Gastrocnemius medialis (tissue), 4 donors: ENCODE measurements around the gene LRRC8D. TPM values are rescaled to one million over a fixed set of nuclear protein-coding genes. Genes with fewer than 3 reads are reported as not detected.
A peak's percentile ranks its signal among the peaks of the same experiment; 100 is the strongest.

Experiments used
- ATAC-seq, 2 donors: fragments of 150-250 bp; one replicate each; pipeline ENCODE4 v1.9.1; 2016
- DNase-seq, 2 donors: peaks; one replicate each; pipeline ENCODE4 v3.0.0-alpha.2; 2019
- H3K27ac ChIP-seq, 4 donors: fragments of 200-600 bp; sonication (generic); 1 replicate in 1 of 4; 2 replicates in 3 of 4; pipeline ENCODE4 v1.5.1; 2016 to 2018; ENCODE audit warnings: mild to moderate bottlenecking in 2 of 4, moderate library complexity in 1 of 4
- H3K27me3 ChIP-seq, 3 donors: fragments of 200-600 bp; sonication (generic) in 2 of 3; 1 replicate in 1 of 3; 2 replicates in 2 of 3; pipeline versions ENCODE4 v1.5.1 to v1.6.0; 2016 to 2019; ENCODE audit warnings: mild to moderate bottlenecking in 1 of 3, moderate library complexity in 1 of 3
- H3K36me3 ChIP-seq, 2 donors: fragments of 200-600 bp; sonication (generic) in 1 of 2; one replicate each; pipeline ENCODE4 v1.5.1; 2017 to 2018
- H3K4me1 ChIP-seq, 2 donors: fragments of 200-600 bp; sonication (generic) in 1 of 2; one replicate each; pipeline ENCODE4 v1.5.1; 2016 to 2017; ENCODE audit warnings: mild to moderate bottlenecking in 2 of 2
- H3K4me3 ChIP-seq, 4 donors: fragments of 200-600 bp; sonication (generic) in 3 of 4; 1 replicate in 1 of 4; 2 replicates in 3 of 4; pipeline ENCODE4 v1.5.1; 2016 to 2019; ENCODE audit warnings: mild to moderate bottlenecking in 2 of 4
- H3K9me3 ChIP-seq, 3 donors: fragments of 200-600 bp; sonication (generic) in 2 of 3; 1 replicate in 1 of 3; 2 replicates in 2 of 3; pipeline ENCODE4 v1.5.1; 2016 to 2019
- POLR2A ChIP-seq, 2 donors: fragments of 450-650 bp; IDR thresholded peaks; one replicate each; pipeline ENCODE4 v1.6.1; 2017; ENCODE audit warnings: antibody characterized with exemption in 2 of 2, mild to moderate bottlenecking in 2 of 2, moderate library complexity in 2 of 2
- in situ Hi-C, 4 donors: fragments of 200-750 bp; cut with MboI; loops; one replicate each; pipeline versions ENCODE4 v1.15.0 to v1.8.0; 2017; ENCODE audit warnings: low sequenced_read_pairs in 4 of 4
- intact Hi-C: fragments of 100-400 bp; cut with DNase I; formaldehyde crosslinking; loops from one replicate; pipeline ENCODE4 v1.15.1; 2023; ENCODE audit warnings: low total_unique reads
- total RNA-seq, 4 donors: library from RNA; depleted of rRNA; stranded (reverse); fragments of >200 nt; gene quantifications; one replicate each; pipeline versions ENCODE4 v1.1.0 to v1.2.3, GENCODE V29; 2016
- TF ChIP-seq, protein P1 (sequence below), 5 experiments: fragments of 450-650 bp in 3 of 5; fragments of 200-600 bp in 2 of 5; sonication (generic) in 2 of 5; IDR thresholded peaks in 4 of 5; conservative IDR thresholded peaks in 1 of 5; 1 replicate in 4 of 5; 2 replicates in 1 of 5; pipeline ENCODE4 v1.5.1; 2016 to 2019; ENCODE audit warnings: antibody characterized with exemption in 5 of 5, mild to moderate bottlenecking in 3 of 5, moderate library complexity in 3 of 5

The LRRC8D gene
- total RNA-seq, 4 donors from 2014 or later = 3.0 to 15.0 (median 9.2) TPM

DNA sequence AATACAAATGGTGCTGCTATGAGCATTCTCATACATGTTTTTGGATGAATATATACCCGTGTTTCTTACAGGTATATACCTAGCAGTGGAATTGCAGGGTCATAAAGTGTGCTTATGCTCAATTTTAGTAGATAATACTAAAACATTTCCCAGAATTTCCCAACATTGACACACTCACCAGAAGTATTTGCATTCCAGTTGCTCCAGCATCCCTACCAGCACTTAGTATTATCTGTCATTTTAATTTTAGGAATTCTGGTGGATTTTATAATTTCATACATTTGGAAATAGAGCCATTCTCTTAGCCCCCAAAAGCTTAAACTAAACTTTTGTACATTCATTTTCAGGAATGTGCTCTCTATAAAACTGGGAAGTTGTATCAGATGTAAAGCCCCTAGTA lies 106.6 kb downstream of the LRRC8D start:
- ATAC-seq = no peak
- intact Hi-C loops = loop anchor here (5.0 kb wide), 1 partner anchor 85 kb away; no protein-coding TSS in a partner anchor
- H3K4me1 ChIP-seq = peaks cover 7 to 17% of the 10 kb centered on the region in 2 donors
- in situ Hi-C loops = loop anchor here in 1 of 4 donors (10.0 kb wide), 1 partner anchor 73 kb away; no protein-coding TSS in a partner anchor
- no peaks in the 10 kb centered on the region for H3K9me3 ChIP-seq
- DNase-seq = no peak
- no peak overlapping the region for H3K4me3 ChIP-seq
- H3K27me3 ChIP-seq = no peaks in the 10 kb centered on the region
- H3K36me3 ChIP-seq = no peaks in the 10 kb centered on the region
- no peak overlapping the region for H3K27ac ChIP-seq
- no peak for TF ChIP-seq POLR2A (IDR thresholded peaks at IDR 0.05)
- TF ChIP-seq, protein P1, sequence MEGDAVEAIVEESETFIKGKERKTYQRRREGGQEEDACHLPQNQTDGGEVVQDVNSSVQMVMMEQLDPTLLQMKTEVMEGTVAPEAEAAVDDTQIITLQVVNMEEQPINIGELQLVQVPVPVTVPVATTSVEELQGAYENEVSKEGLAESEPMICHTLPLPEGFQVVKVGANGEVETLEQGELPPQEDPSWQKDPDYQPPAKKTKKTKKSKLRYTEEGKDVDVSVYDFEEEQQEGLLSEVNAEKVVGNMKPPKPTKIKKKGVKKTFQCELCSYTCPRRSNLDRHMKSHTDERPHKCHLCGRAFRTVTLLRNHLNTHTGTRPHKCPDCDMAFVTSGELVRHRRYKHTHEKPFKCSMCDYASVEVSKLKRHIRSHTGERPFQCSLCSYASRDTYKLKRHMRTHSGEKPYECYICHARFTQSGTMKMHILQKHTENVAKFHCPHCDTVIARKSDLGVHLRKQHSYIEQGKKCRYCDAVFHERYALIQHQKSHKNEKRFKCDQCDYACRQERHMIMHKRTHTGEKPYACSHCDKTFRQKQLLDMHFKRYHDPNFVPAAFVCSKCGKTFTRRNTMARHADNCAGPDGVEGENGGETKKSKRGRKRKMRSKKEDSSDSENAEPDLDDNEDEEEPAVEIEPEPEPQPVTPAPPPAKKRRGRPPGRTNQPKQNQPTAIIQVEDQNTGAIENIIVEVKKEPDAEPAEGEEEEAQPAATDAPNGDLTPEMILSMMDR (IDR thresholded peaks at IDR 0.05 in 4 of 5, conservative IDR thresholded peaks at IDR 0.05 in 1 of 5) = no peak

DNA sequence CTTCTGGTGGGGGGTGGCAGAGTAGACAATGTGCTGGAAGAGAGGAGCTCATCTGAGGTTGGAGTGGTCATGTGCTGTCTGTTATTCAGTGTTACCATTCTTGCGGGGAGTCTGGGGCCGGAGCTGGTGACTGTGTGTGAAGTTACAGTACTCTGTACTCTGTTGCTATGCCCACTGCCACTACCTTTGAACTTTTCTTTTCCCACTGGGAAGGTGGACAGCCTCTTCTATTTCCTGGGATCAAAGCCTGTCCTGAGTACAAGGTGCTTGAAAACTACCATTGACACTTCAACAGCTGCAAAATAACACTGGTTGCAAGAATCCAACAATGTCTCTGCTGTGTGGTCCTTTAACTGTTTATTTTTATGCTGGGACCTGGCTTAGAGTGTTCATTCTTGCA lies 107.7 kb downstream of the LRRC8D start:
- no peak overlapping the region for H3K27ac ChIP-seq
- ATAC-seq (no peak), DNase-seq (no peak)
- peaks cover 0 to 7% of the 10 kb centered on the region in 2 donors for H3K36me3 ChIP-seq
- H3K27me3 ChIP-seq = no peaks in the 10 kb centered on the region
- in situ Hi-C loops = loop anchor here in 1 of 4 donors (10.0 kb wide), 1 partner anchor 74 kb away; no protein-coding TSS in a partner anchor
- H3K4me1 ChIP-seq = peaks cover 7 to 17% of the 10 kb centered on the region in 2 donors
- H3K4me3 ChIP-seq = no peak overlapping the region
- H3K9me3 ChIP-seq = no peaks in the 10 kb centered on the region
- intact Hi-C loops = loop anchor here (5.0 kb wide), 1 partner anchor 86 kb away; no protein-coding TSS in a partner anchor
- TF ChIP-seq POLR2A (IDR thresholded peaks at IDR 0.05) = no peak
- TF ChIP-seq, protein P1 (IDR thresholded peaks at IDR 0.05 in 4 of 5, conservative IDR thresholded peaks at IDR 0.05 in 1 of 5) = no peak

DNA sequence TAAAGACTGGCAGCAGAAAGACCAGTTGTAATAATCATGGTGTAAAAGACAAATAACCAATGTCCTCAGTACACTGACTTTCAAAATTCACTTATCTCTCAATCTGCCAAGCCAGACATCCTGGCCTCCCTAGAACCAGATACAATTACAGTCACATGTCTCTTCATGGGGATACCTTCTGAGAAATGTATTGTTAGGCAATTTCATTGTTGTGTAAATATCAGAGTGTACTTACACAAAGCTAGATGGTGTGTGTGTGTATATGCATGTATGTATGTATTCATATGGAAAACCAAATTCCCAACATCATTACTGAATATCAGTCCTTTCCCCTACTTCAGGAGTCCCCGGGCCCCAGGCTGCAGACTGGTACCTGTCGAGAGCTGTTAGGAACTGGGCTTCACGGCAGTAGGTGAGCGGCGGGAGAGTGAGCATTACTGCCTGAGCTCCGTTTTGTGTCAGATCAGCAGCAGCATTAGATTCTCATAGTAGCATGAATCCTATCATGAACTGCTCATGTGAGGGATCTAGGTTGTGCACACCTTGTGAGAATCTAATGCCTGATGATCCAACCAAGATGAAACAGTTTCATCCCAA lies 108.7 kb downstream of the LRRC8D start:
- intact Hi-C loops (loop anchor here (5.0 kb wide), 1 partner anchor 87 kb away; no protein-coding TSS in a partner anchor), in situ Hi-C loops (loop anchor here in 1 of 4 donors (10.0 kb wide), 1 partner anchor 75 kb away; no protein-coding TSS in a partner anchor)
- H3K4me3 ChIP-seq = no peak overlapping the region
- H3K36me3 ChIP-seq = peaks cover 0 to 18% of the 10 kb centered on the region in 2 donors
- H3K27ac ChIP-seq = no peak overlapping the region
- no peaks in the 10 kb centered on the region for H3K9me3 ChIP-seq
- H3K4me1 ChIP-seq = peaks cover 7 to 17% of the 10 kb centered on the region in 2 donors
- no peak for TF ChIP-seq POLR2A (IDR thresholded peaks at IDR 0.05)
- TF ChIP-seq, protein P1 (IDR thresholded peaks at IDR 0.05 in 4 of 5, conservative IDR thresholded peaks at IDR 0.05 in 1 of 5) = no peak
- ATAC-seq (peak in 1 of 2 donors; percentile 64), DNase-seq (no peak)
- no peaks in the 10 kb centered on the region for H3K27me3 ChIP-seq

DNA sequence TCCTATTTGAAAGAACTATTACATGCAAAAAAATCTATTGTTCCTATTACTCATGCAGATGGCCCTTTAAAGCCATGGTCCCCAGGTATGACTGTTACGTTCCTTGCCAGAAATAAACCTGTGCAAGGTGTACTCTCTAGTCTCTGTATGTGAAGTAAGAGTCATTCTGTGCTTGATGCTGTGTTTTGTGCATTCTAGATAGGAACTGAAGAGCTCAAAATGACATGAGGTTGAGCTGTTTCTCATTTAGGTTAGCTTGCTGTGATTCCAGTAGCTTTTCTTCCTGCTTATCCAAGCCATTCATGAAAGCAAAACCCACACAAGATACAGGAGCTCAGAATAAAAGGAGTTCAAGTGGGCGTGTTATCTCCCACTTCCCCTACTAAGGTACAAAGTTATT lies 109.7 kb downstream of the LRRC8D start:
- Histone ChIP-seq H3K4me3 (no peak overlapping the region), H3K27me3 (no peaks in the 10 kb centered on the region), H3K4me1 (peaks cover 7 to 17% of the 10 kb centered on the region in 2 donors), H3K36me3 (peaks cover 0 to 22% of the 10 kb centered on the region in 2 donors), H3K27ac (no peak overlapping the region), H3K9me3 (no peaks in the 10 kb centered on the region)
- TF ChIP-seq, protein P1 (IDR thresholded peaks at IDR 0.05 in 4 of 5, conservative IDR thresholded peaks at IDR 0.05 in 1 of 5) = no peak
- no peak for TF ChIP-seq POLR2A (IDR thresholded peaks at IDR 0.05)
- intact Hi-C loops (no loop called here), in situ Hi-C loops (no loop called here)
- no peak for ATAC-seq
- no peak for DNase-seq
